Ishikawa (cell line): ENCODE data around the gene BTG2.

Source experiments
- EP300 ChIP-seq: IDR thresholded peaks from 2 replicates; pipeline ENCODE4 v1.6.1; 2012; ENCODE audit warnings: borderline replicate concordance
- FOXM1 ChIP-seq: IDR thresholded peaks from 2 replicates; pipeline ENCODE4 v1.6.1; 2012; ENCODE audit warnings: low read depth, borderline replicate concordance
- MAX ChIP-seq: IDR thresholded peaks from 2 replicates; pipeline ENCODE4 v1.6.1; 2012
- NFIC ChIP-seq: IDR thresholded peaks from 2 replicates; pipeline ENCODE4 v1.6.1; 2012
- RAD21 ChIP-seq: IDR thresholded peaks from 2 replicates; pipeline ENCODE4 v1.6.1; 2012; ENCODE audit warnings: low read depth
- TEAD4 ChIP-seq: IDR thresholded peaks from 2 replicates; pipeline ENCODE4 v1.6.1; 2012
- USF1 ChIP-seq: IDR thresholded peaks from 2 replicates; pipeline ENCODE4 v1.6.1; 2012

- TF ChIP-seq FOXM1 (no peak), MAX (no peak), TEAD4 (no peak), RAD21 (no peak), EP300 (no peak), NFIC (no peak), USF1 (no peak)
Observed at GRCh38 chr1:203287109-203287893, 18.0 kb upstream of the BTG2 start.
